Left lung (tissue), 10 donors: ENCODE measurements around the gene GRXCR2. TPM values are rescaled to one million over a fixed set of nuclear protein-coding genes. Genes with fewer than 3 reads are reported as not detected.

Source experiments
- ATAC-seq: fragments of 200-7000 bp; cut with Tn5 transposase; one replicate; pipeline ENCODE4 v1.9.1; 2020; ENCODE audit warnings: moderate library complexity
- DNase-seq, 4 donors: peaks; one replicate each; pipeline ENCODE4 v3.0.0-alpha.2; 2013 to 2020
- H3K27ac ChIP-seq, 2 donors: fragments of 200-600 bp; sonication (generic) in 1 of 2; one replicate each; pipeline versions ENCODE4 v1.5.0 to v1.8.0; 2020 to 2021
- H3K27me3 ChIP-seq, 2 donors: fragments of 200-600 bp; sonication (generic) in 1 of 2; one replicate each; pipeline versions ENCODE4 v1.5.0 to v1.8.0; 2020 to 2021
- H3K36me3 ChIP-seq, 2 donors: fragments of 200-600 bp; sonication (generic) in 1 of 2; one replicate each; pipeline versions ENCODE4 v1.5.0 to v1.8.0; 2020 to 2021
- H3K4me1 ChIP-seq, 2 donors: fragments of 200-600 bp; one replicate each; pipeline ENCODE4 v1.8.0; 2021
- H3K4me3 ChIP-seq, 2 donors: fragments of 200-600 bp; sonication (generic) in 1 of 2; one replicate each; pipeline versions ENCODE4 v1.5.0 to v1.8.0; 2020 to 2021; ENCODE audit warnings: mild to moderate bottlenecking in 1 of 2
- H3K9me3 ChIP-seq, 2 donors: fragments of 200-600 bp; sonication (generic) in 1 of 2; one replicate each; pipeline versions ENCODE4 v1.5.0 to v1.8.0; 2020 to 2021
- intact Hi-C, 2 donors: fragments of 100-400 bp; cut with DNase I; formaldehyde crosslinking; loops; one replicate each; pipeline versions ENCODE4 v1.11.2 to v1.14.2; 2022
- polyA plus RNA-seq, 6 donors: library from polyadenylated mRNA; unstranded; fragments of 120-200 nt; gene quantifications; one replicate each; pipeline ENCODE4 v1.2.1, GENCODE V29; 2013; ENCODE audit not compliant: insufficient read length in 6 of 6
- total RNA-seq, 2 donors: library from RNA; stranded (reverse); fragmentation: NEBNext Ultra II Directional; extraction: Animal tissue kit (Norgen Biotek cat#: 25700); gene quantifications; one replicate each; pipeline ENCODE4 v1.2.1, GENCODE V29; 2021
- TF ChIP-seq, protein P1 (sequence below), 2 donors: fragments of 200-600 bp; sonication (generic) in 1 of 2; IDR thresholded peaks; one replicate each; pipeline versions ENCODE4 v1.5.0 to v1.8.0; 2021; ENCODE audit warnings: antibody characterized with exemption in 2 of 2
- donor health status: DM: no; HTN: yes; CAD: no.
- donor health status: DM: no; HTN: no; CAD: no.

GRXCR2 gene
- total and polyA plus RNA-seq, 8 donors, result not detected

DNA sequence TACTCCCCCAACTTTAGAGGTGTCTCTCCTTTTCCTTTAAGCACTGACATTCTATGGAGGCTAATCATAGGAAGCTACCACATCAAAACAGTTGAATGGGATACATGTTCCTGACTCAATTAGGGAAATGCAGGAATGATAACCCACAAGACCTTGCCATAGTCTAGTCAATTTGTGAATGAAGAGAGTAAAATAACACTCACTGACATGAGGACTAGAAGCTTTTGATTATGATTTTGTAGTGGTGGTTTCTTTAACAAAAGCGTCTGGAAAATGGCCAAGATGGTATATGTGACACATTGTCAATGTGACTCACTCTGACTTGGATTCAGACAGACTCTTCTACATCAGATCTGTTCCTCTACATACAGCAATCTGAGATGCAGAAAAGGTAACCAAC lies 24.0 kb downstream of the GRXCR2 start:
- no peaks in the 10 kb centered on the region for H3K4me1 ChIP-seq
- DNase-seq, result no peak
- H3K9me3 ChIP-seq, result no peaks in the 10 kb centered on the region
- H3K36me3 ChIP-seq, result no peaks in the 10 kb centered on the region
- no peak overlapping the region for H3K27ac ChIP-seq
- intact Hi-C loops, result no loop called here
- TF ChIP-seq, protein P1, sequence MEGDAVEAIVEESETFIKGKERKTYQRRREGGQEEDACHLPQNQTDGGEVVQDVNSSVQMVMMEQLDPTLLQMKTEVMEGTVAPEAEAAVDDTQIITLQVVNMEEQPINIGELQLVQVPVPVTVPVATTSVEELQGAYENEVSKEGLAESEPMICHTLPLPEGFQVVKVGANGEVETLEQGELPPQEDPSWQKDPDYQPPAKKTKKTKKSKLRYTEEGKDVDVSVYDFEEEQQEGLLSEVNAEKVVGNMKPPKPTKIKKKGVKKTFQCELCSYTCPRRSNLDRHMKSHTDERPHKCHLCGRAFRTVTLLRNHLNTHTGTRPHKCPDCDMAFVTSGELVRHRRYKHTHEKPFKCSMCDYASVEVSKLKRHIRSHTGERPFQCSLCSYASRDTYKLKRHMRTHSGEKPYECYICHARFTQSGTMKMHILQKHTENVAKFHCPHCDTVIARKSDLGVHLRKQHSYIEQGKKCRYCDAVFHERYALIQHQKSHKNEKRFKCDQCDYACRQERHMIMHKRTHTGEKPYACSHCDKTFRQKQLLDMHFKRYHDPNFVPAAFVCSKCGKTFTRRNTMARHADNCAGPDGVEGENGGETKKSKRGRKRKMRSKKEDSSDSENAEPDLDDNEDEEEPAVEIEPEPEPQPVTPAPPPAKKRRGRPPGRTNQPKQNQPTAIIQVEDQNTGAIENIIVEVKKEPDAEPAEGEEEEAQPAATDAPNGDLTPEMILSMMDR (IDR thresholded peaks at IDR 0.05), result no peak
- H3K27me3 ChIP-seq, result no peaks in the 10 kb centered on the region
- no peak for ATAC-seq
- H3K4me3 ChIP-seq, result no peak overlapping the region

DNA sequence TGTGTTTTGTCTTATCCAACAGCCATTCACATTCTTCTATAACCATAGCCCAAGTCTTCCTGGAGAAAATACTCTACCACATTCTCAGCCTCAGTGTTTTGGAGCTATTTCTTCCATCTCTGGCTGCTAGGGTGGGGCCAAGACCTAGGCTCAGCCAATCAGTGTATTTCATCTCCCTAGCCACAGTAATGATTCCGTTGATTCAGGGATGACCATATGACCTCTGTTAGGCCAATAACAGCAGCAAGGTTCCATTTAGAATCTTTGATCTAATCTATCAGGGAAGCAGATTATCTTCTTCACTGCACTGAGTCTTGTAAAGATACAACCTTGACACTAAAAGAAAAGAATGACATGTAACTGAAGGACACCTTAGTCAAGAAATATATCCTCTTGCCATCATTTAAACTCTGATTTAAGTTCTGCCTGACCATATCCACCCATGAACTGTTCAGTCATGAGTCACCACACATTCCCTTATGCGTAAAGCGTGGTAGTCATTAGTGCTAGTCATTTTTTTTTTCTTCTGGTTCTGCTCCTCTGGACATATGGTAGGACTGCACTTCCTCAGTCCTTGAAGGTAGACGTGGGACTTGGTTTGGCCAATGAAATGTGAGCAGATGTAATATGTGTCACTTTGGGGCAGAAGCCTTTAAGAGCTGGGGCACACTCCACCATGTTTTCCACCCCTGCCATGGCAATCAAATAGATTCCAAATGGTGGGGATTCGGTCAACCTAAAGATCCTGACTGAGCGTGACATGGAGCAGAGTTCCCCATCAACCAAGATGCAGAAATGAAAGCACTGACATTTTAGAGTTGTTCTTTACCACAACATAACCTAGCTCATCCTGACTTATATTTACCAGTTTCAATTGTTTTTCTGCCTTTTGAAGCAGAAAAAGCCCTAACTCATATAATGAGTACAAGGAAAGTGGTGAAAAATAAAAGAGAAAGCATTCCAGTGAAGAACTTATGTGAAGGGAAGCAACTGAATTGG lies 25.0 kb downstream of the GRXCR2 start:
- no peak for DNase-seq
- no peaks in the 10 kb centered on the region for H3K36me3 ChIP-seq
- H3K27me3 ChIP-seq, result no peaks in the 10 kb centered on the region
- TF ChIP-seq, protein P1 (IDR thresholded peaks at IDR 0.05), result no peak
- H3K4me1 ChIP-seq, result no peaks in the 10 kb centered on the region
- no peak overlapping the region for H3K4me3 ChIP-seq
- no peak for ATAC-seq
- no peak overlapping the region for H3K27ac ChIP-seq
- no peaks in the 10 kb centered on the region for H3K9me3 ChIP-seq
- intact Hi-C loops, result no loop called here

DNA sequence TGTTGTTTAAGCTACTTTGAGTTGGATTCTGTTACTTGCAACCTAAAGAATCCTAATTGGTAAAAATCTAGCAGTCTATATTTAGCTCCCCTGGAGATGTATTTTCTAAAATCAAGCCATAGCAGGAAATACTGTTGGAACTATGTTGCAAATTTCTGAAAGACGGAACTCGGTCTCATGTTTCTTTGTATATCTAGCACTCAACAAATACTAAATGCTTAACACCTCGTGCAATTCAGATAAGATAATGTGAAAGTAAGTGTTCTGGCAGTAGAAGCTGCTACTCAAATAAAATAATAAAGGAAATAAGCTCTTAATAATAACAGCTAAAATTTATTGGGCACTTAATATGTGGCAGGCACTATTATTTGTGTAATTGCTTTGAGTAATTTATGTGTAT lies 26.7 kb downstream of the GRXCR2 start:
- TF ChIP-seq, protein P1 (IDR thresholded peaks at IDR 0.05), result no peak
- ATAC-seq (peak; percentile 72), DNase-seq (peak in 1 of 4 donors; percentile 24)
- H3K4me3 ChIP-seq, result no peak overlapping the region
- no peaks in the 10 kb centered on the region for H3K27me3 ChIP-seq
- H3K9me3 ChIP-seq, result no peaks in the 10 kb centered on the region
- no peak overlapping the region for H3K27ac ChIP-seq
- intact Hi-C loops, result no loop called here
- H3K4me1 ChIP-seq, result no peaks in the 10 kb centered on the region
- no peaks in the 10 kb centered on the region for H3K36me3 ChIP-seq

DNA sequence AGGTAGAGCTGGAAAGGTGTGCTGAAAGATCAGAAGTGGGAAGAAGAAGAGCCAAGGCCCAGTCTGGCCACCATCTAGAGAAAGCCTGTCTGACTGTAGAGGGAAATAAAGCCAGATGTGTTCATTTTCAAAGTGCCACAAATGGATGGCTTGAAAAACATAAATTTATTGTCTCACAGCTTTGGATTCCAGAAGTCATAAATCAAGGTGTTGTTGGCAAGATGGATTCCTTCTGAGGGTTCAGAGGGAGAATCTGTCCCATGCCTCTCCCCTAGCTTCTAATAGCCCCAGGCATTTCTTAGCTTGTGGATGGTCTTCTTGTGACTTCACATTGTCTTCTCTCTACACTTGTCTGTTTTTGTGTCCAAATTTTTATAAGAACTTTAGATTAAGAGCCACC lies 31.5 kb downstream of the GRXCR2 start:
- Histone ChIP-seq H3K36me3 (no peaks in the 10 kb centered on the region), H3K27ac (no peak overlapping the region), H3K4me1 (no peaks in the 10 kb centered on the region), H3K4me3 (no peak overlapping the region), H3K27me3 (no peaks in the 10 kb centered on the region), H3K9me3 (no peaks in the 10 kb centered on the region)
- ATAC-seq, result no peak
- TF ChIP-seq, protein P1 (IDR thresholded peaks at IDR 0.05), result no peak
- DNase-seq, result no peak
- intact Hi-C loops, result no loop called here

DNA sequence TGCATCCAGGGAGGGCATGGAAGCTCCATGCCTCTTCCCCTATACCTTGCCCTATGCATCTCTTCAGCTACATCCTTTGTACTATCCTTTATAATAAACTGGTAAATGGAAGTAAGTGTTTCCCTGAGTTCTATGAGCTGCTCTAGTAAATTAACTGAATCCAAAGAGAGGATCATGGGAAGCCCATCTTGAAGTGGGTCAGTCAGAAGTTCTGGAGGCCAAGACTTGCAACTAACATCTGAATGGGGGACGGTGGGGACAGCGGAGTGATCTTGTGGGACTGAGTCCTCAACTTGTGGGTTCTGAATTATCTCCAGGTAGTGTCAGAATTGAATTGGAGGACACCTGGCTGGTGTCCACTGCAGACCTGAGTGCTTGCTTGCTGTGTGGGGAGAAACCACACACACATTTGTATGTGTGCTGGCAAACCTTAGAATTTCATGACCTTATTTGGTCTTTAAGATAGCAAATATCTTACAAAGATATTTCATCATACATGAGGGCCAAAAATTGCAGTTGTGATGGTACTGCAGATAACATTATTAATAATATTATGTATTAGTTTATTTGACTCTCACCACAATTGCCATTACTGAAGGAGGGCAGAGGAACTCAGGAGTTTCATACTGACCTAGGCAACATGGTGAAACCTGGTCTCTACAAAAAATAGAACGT lies 32.2 kb downstream of the GRXCR2 start:
- ATAC-seq (no peak), DNase-seq (no peak)
- no peaks in the 10 kb centered on the region for H3K9me3 ChIP-seq
- H3K27me3 ChIP-seq, result no peaks in the 10 kb centered on the region
- H3K36me3 ChIP-seq, result no peaks in the 10 kb centered on the region
- intact Hi-C loops, result no loop called here
- H3K4me3 ChIP-seq, result no peak overlapping the region
- H3K27ac ChIP-seq, result no peak overlapping the region
- H3K4me1 ChIP-seq, result peaks cover 0 to 6% of the 10 kb centered on the region in 2 donors
- TF ChIP-seq, protein P1 (IDR thresholded peaks at IDR 0.05), result no peak
